OCI-LY3 (cell line): Measurements from ENCODE around the gene ARHGAP9.

Experiments
- H2AFZ ChIP-seq: fragments of 200-600, 300-600 bp; shearing (Covaris generic); 2 replicates; pipeline ENCODE4 v1.6.0; 2014; ENCODE audit warnings: antibody characterized with exemption, low read depth, low read length
- H3K27ac ChIP-seq: fragments of 200-600, 300-600 bp; sonication (generic); 2 replicates; pipeline ENCODE4 v1.5.1; 2014; ENCODE audit warnings: mild to moderate bottlenecking, low read length, moderate library complexity, mixed read lengths
- H3K27me3 ChIP-seq: fragments of 200-600, 300-600 bp; sonication (generic); 2 replicates; pipeline ENCODE4 v1.6.1; 2014; ENCODE audit warnings: low read depth, low read length, mixed read lengths
- H3K36me3 ChIP-seq: fragments of 200-600, 300-600 bp; sonication (generic); replicated peaks from 2 replicates; pipeline ENCODE3; 2014; ENCODE audit warnings: low read depth, low read length, mixed read lengths
- H3K4me1 ChIP-seq: fragments of 300-600, 200-600 bp; sonication (generic); 2 replicates; pipeline ENCODE4 v1.6.1; 2014; ENCODE audit warnings: low read length, mixed read lengths
- H3K4me2 ChIP-seq: fragments of 200-600, 300-600 bp; sonication (generic); 2 replicates; pipeline ENCODE4 v1.6.1; 2014; ENCODE audit warnings: low read length, mixed read lengths
- H3K4me3 ChIP-seq: fragments of 300-600, 200-600 bp; sonication (generic); 2 replicates; pipeline ENCODE4 v1.5.1; 2014; ENCODE audit warnings: antibody characterized with exemption, mild to moderate bottlenecking, low read length, moderate library complexity
- H3K79me2 ChIP-seq: fragments of 300-600, 200-600 bp; shearing (Covaris generic); 2 replicates; pipeline ENCODE4 v1.6.1; 2014; ENCODE audit warnings: mild to moderate bottlenecking, low read length, mixed read lengths
- H3K9ac ChIP-seq: fragments of 300-600, 200-600 bp; shearing (Covaris generic); 2 replicates; pipeline ENCODE4 v1.6.0; 2014; ENCODE audit warnings: mild to moderate bottlenecking, low read length, moderate library complexity
- H3K9me3 ChIP-seq: fragments of 200-600, 300-600 bp; shearing (Covaris generic); 2 replicates; pipeline ENCODE4 v1.6.1; 2014; ENCODE audit warnings: low read length, mixed read lengths; ENCODE audit not compliant: insufficient read depth
- H4K20me1 ChIP-seq: fragments of 200-600, 300-600 bp; sonication (generic); 2 replicates; pipeline ENCODE4 v1.6.1; 2016; ENCODE audit warnings: low read length, mixed read lengths; ENCODE audit not compliant: insufficient read depth
- EZH2phosphoT487 ChIP-seq: fragments of 200-600 bp; shearing (Covaris generic); IDR thresholded peaks from 2 replicates; pipeline ENCODE4 v1.6.1; 2018; ENCODE audit warnings: antibody characterized with exemption, mixed run types, low read depth
- TF ChIP-seq, protein P1 (sequence below): fragments of 200-600, 300-600 bp; sonication (generic); IDR thresholded peaks from 2 replicates; pipeline ENCODE4 v1.5.1; 2014; ENCODE audit warnings: antibody characterized with exemption, low read length, low read depth

The ARHGAP9 gene

DNA sequence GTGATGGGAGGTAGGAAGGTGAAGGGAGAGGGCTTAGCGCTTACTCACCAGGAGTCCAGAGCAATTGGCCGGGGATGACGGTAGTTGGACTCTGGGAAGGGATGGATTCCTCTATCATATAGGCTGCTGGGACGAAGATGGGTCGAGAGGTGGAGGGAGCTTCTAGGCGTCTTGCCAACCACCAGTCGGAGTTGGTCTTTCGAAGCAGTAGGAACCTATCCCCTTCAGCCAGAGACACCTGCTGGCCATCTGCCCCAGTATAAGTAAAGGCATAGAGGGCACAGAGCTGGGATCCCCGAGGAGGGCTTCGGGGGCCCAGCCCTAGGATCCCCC, 657 bp downstream of the ARHGAP9 start:
- H3K4me1 ChIP-seq: peaks cover 33% of the 10 kb centered on the region
- H3K79me2 ChIP-seq: no peaks in the 10 kb centered on the region
- H3K4me3 ChIP-seq: no peak overlapping the region
- H3K36me3 ChIP-seq: no peaks in the 10 kb centered on the region
- no peak for TF ChIP-seq EZH2phosphoT487
- TF ChIP-seq, protein P1, sequence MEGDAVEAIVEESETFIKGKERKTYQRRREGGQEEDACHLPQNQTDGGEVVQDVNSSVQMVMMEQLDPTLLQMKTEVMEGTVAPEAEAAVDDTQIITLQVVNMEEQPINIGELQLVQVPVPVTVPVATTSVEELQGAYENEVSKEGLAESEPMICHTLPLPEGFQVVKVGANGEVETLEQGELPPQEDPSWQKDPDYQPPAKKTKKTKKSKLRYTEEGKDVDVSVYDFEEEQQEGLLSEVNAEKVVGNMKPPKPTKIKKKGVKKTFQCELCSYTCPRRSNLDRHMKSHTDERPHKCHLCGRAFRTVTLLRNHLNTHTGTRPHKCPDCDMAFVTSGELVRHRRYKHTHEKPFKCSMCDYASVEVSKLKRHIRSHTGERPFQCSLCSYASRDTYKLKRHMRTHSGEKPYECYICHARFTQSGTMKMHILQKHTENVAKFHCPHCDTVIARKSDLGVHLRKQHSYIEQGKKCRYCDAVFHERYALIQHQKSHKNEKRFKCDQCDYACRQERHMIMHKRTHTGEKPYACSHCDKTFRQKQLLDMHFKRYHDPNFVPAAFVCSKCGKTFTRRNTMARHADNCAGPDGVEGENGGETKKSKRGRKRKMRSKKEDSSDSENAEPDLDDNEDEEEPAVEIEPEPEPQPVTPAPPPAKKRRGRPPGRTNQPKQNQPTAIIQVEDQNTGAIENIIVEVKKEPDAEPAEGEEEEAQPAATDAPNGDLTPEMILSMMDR: no peak
- no peaks in the 10 kb centered on the region for H3K27me3 ChIP-seq
- H2AFZ ChIP-seq: no peak overlapping the region; the same call in 1 of the 2 replicates
- no peaks in the 10 kb centered on the region for H4K20me1 ChIP-seq
- no peak overlapping the region for H3K9ac ChIP-seq
- H3K4me2 ChIP-seq: no peak overlapping the region
- no peak overlapping the region for H3K27ac ChIP-seq
- no peaks in the 10 kb centered on the region for H3K9me3 ChIP-seq

GRCh38 chr12:57477710-57478681, 1.7 kb downstream of the ARHGAP9 start:
- Histone ChIP-seq H3K36me3 (no peaks in the 10 kb centered on the region), H3K4me1 (peaks cover 33% of the 10 kb centered on the region), H3K9ac (peak overlapping the region; percentile 59; the same call in 1 of the 2 replicates), H3K4me3 (peak overlapping the region; percentile 57; the same call in 1 of the 2 replicates), H3K27me3 (no peaks in the 10 kb centered on the region), H3K79me2 (no peaks in the 10 kb centered on the region), H3K4me2 (peak overlapping the region; percentile 65), H3K27ac (peak overlapping the region; percentile 48), H2AFZ (peak overlapping the region; percentile 78), H3K9me3 (no peaks in the 10 kb centered on the region), H4K20me1 (no peaks in the 10 kb centered on the region)
- TF ChIP-seq, protein P1: no peak
- no peak for TF ChIP-seq EZH2phosphoT487

- H3K27me3 ChIP-seq: no peaks in the 10 kb centered on the region
- H3K36me3 ChIP-seq: no peaks in the 10 kb centered on the region
- H3K4me3 ChIP-seq: peak overlapping the region; percentile 57; the same call in 1 of the 2 replicates
- H2AFZ ChIP-seq: peak overlapping the region; percentile 78
- TF ChIP-seq, protein P1: no peak
- no peak for TF ChIP-seq EZH2phosphoT487
- H4K20me1 ChIP-seq: no peaks in the 10 kb centered on the region
- H3K79me2 ChIP-seq: no peaks in the 10 kb centered on the region
- H3K27ac ChIP-seq: peak overlapping the region; percentile 48
- peak overlapping the region; percentile 59; the same call in 1 of the 2 replicates for H3K9ac ChIP-seq
- peaks cover 33% of the 10 kb centered on the region for H3K4me1 ChIP-seq
- H3K4me2 ChIP-seq: peak overlapping the region; percentile 65
- H3K9me3 ChIP-seq: no peaks in the 10 kb centered on the region
Observed at GRCh38 chr12:57476993-57477709, 2.5 kb downstream of the ARHGAP9 start.
